GM12878 (cell line): ENCODE data around the gene CMTM3. TPM values are rescaled to one million over a fixed set of nuclear protein-coding genes. Genes with fewer than 3 reads are reported as not detected.

Source experiments
- ATAC-seq: fragments of 200-7000 bp; cut with Tn5 transposase; 3 replicates; pipeline ENCODE4 v1.9.1; 2020; ENCODE audit warnings: mild to moderate bottlenecking, moderate library complexity
- BruUV-seq: library from RNA; stranded (reverse); fragments of 400-500 nt; replicated peaks from 2 replicates; lab custom pipeline; 2021; lab: Mats Ljungman, UMichigan
- CTCF ChIA-PET: fragments of 300-600 bp; sonication (Branson Sonifier 250); formaldehyde crosslinking; extraction: SDS; loops from one replicate; lab custom pipeline; 2021; ENCODE audit warnings: inconsistent platforms; lab: Yijun Ruan, JAX
- POLR2A ChIA-PET: fragments of 350-600 bp; formaldehyde crosslinking; extraction: SDS; loops from one replicate; lab custom pipeline; 2021; ENCODE audit warnings: inconsistent platforms; lab: Charles Lee
- RAD21 ChIA-PET: fragments of 300-600 bp; sonication (Branson Sonifier 250); formaldehyde crosslinking; loops from one replicate; lab custom pipeline; 2023; ENCODE audit warnings: antibody characterized with exemption; ENCODE audit not compliant: unreplicated experiment; lab: Charles Lee
- SMC1A ChIA-PET: fragments of 300-600 bp; sonication (Branson Sonifier 250); formaldehyde crosslinking; loops from one replicate; lab custom pipeline; 2023; ENCODE audit not compliant: unreplicated experiment, uncharacterized antibody; lab: Charles Lee
- DNase-seq: peaks from one replicate; pipeline ENCODE4 v3.0.0-alpha.2; 2011; ENCODE audit warnings: low read depth, low spot score
- FAIRE-seq: peaks from 3 replicates; lab custom pipeline; 2011; peaks lifted over from hg19 to GRCh38; lab: Jason Lieb, UNC
- H2AFZ ChIP-seq: 2 replicates; pipeline ENCODE4 v1.6.0; 2011; ENCODE audit warnings: low read depth, low read length, control low read depth; ENCODE audit not compliant: control insufficient read depth
- H3K27ac ChIP-seq: 2 replicates; pipeline ENCODE4 v1.5.1; 2011; ENCODE audit warnings: control low read depth; ENCODE audit not compliant: control insufficient read depth, insufficient read depth
- H3K27me3 ChIP-seq, 2 experiments: replicated peaks in 1 of 2; 2 replicates each; pipeline versions ENCODE4 v1.6.0 to v1.6.1; 2011; ENCODE audit warnings: low read length in 1 of 2; ENCODE audit not compliant: control insufficient read depth in 2 of 2, insufficient read depth in 2 of 2
- H3K36me3 ChIP-seq, 2 experiments: 2 replicates each; pipeline ENCODE4 v1.5.1; 2011; ENCODE audit warnings: low read length in 1 of 2; ENCODE audit not compliant: control insufficient read depth in 2 of 2, insufficient read depth in 2 of 2
- H3K4me1 ChIP-seq: 2 replicates; pipeline ENCODE4 v1.6.1; 2011; ENCODE audit warnings: mild to moderate bottlenecking, low read length, moderate library complexity, mixed read lengths; ENCODE audit not compliant: control insufficient read depth, insufficient read depth
- H3K4me2 ChIP-seq: 2 replicates; pipeline ENCODE4 v1.6.0; 2011; ENCODE audit warnings: control low read depth; ENCODE audit not compliant: control insufficient read depth, insufficient read depth
- H3K4me3 ChIP-seq: fragments of 200-600 bp; sonication (generic); 2 replicates; pipeline ENCODE4 v1.5.1; 2016
- H3K79me2 ChIP-seq: 2 replicates; pipeline ENCODE4 v1.6.0; 2011; ENCODE audit warnings: low read length; ENCODE audit not compliant: control insufficient read depth, insufficient read depth
- H3K9ac ChIP-seq: 2 replicates; pipeline ENCODE4 v1.8.0; 2011; ENCODE audit warnings: low read length, control low read depth, mixed read lengths; ENCODE audit not compliant: control insufficient read depth, insufficient read depth
- H3K9me3 ChIP-seq: replicated peaks from 3 replicates; pipeline ENCODE4 v1.5.1; 2011; ENCODE audit warnings: mild to moderate bottlenecking, low read length; ENCODE audit not compliant: control insufficient read depth, insufficient read depth
- H4K20me1 ChIP-seq: 2 replicates; pipeline ENCODE4 v1.6.0; 2011; ENCODE audit not compliant: control insufficient read depth, insufficient read depth
- BCL11A ChIP-seq: IDR thresholded peaks from 2 replicates; pipeline ENCODE4 v1.6.1; 2011; ENCODE audit warnings: low read depth, low read length
- CBX5 ChIP-seq: sonication (generic); IDR thresholded peaks from 2 replicates; pipeline ENCODE4 v1.6.1; 2016; ENCODE audit warnings: low read depth, moderate library complexity, mild to moderate bottlenecking, inconsistent platforms
- CUX1 ChIP-seq: IDR thresholded peaks from 2 replicates; pipeline ENCODE4 v1.6.1; 2012; ENCODE audit warnings: improper control_type of control experiment, low read depth, low read length; ENCODE audit not compliant: insufficient replicate concordance
- EED ChIP-seq: sonication (generic); IDR thresholded peaks from 2 replicates; pipeline ENCODE4 v1.6.1; 2016; ENCODE audit warnings: antibody characterized with exemption, low read depth
- FOXK2 ChIP-seq: fragments of 450-650 bp; IDR thresholded peaks from 2 replicates; pipeline ENCODE4 v1.6.1; 2017; ENCODE audit warnings: mild to moderate bottlenecking, moderate library complexity
- MXI1 ChIP-seq: fragments of 150-350 bp; IDR thresholded peaks from 2 replicates; pipeline ENCODE4 v1.6.1; 2011; ENCODE audit warnings: low read depth, mild to moderate bottlenecking, inconsistent platforms, low read length, improper control_type of control experiment
- POLR2AphosphoS5 ChIP-seq: IDR thresholded peaks from 2 replicates; pipeline ENCODE4 v1.6.1; 2011; ENCODE audit warnings: mild to moderate bottlenecking, low read length, inconsistent platforms
- PRDM15 ChIP-seq: fragments of 450-650 bp; formaldehyde crosslinking; IDR thresholded peaks from 2 replicates; pipeline ENCODE4 v1.4.0; 2020; ENCODE audit warnings: mild to moderate bottlenecking, moderate library complexity
- SREBF2 ChIP-seq: IDR thresholded peaks from 2 replicates; pipeline ENCODE4 v1.6.1; 2012; ENCODE audit warnings: mild to moderate bottlenecking, low read length
- TCF12 ChIP-seq: IDR thresholded peaks from 2 replicates; pipeline ENCODE4 v1.6.1; 2011; ENCODE audit warnings: low read depth, mild to moderate bottlenecking, low read length
- TCF7 ChIP-seq: IDR thresholded peaks from 2 replicates; pipeline ENCODE4 v1.6.1; 2014; ENCODE audit warnings: antibody characterized with exemption, borderline replicate concordance
- YBX1 ChIP-seq: fragments of 450-650 bp; IDR thresholded peaks from 2 replicates; pipeline ENCODE4 v1.6.1; 2016; ENCODE audit warnings: antibody characterized with exemption
- ZNF217 ChIP-seq: fragments of 450-650 bp; IDR thresholded peaks from 2 replicates; pipeline ENCODE4 v1.6.1; 2017; ENCODE audit warnings: antibody characterized with exemption, mild to moderate bottlenecking
- WGBS: methylation state at CpG from one replicate; pipeline ENCODE4 v1.1.6; 2016; ENCODE audit warnings: low lambda C conversion rate; ENCODE audit not compliant: insufficient replicate concordance, insufficient coverage; ENCODE audit errors: missing lambda C conversion rate; 5-methylcytosine and 5-hydroxymethylcytosine counted together
- in situ Hi-C: fragments of 300-500 bp; cut with MboI; formaldehyde crosslinking; loops from 9 replicates; pipeline ENCODE4 v1.14.3; 2018; ENCODE audit warnings: mixed read lengths
- intact Hi-C: fragments of 100-400 bp; cut with micrococcal nuclease; formaldehyde crosslinking; loops from one replicate; pipeline ENCODE4 v1.14.2; 2022; ENCODE audit not compliant: unreplicated experiment
- polyA plus RNA-seq, 11 experiments: library from polyadenylated mRNA; depleted of rRNA in 4 of 11; unstranded in 6 of 11; stranded (reverse) in 5 of 11; fragments of >200 nt; fragmentation: Nextera tagmentation in 4 of 11; fragmentation: Illumina TruSeq in 1 of 11; extraction: Ambion mirVana in 4 of 11; extraction: Trizol in 1 of 11; gene quantifications; 1 replicate in 1 of 11; 2 replicates in 10 of 11; pipeline versions ENCODE4 v1.2.1 to v1.2.3, GENCODE V29; 2011 to 2016; ENCODE audit warnings: inconsistent platforms in 2 of 11, missing spikeins in 2 of 11, low read depth in 1 of 11
- total RNA-seq, 4 experiments: library from RNA; depleted of rRNA in 3 of 4; stranded (reverse); fragments of >200 nt in 3 of 4; fragmentation: Illumina TruSeq in 1 of 4; extraction: Trizol in 1 of 4; gene quantifications; 2 replicates each; pipeline versions ENCODE4 v1.2.1 to v1.2.3, GENCODE V29; 2013 to 2021

CMTM3 gene
- total and polyA plus RNA-seq, 10 of the 15 experiments (the other 5 are each of a cell fraction or from before 2014, with no cell fraction given): 5.4 to 47.4 (median 28.6) TPM

- Histone ChIP-seq H3K79me2 (no peaks in the 10 kb centered on the region), H3K4me1 (peaks cover 17% of the 10 kb centered on the region), H3K36me3 (peaks cover 0 to 14% of the 10 kb centered on the region in 2 experiments; a peak in 2 of 4 replicates), H3K4me2 (peak overlapping the region; percentile 81), H3K27me3 (no peaks in the 10 kb centered on the region), H2AFZ (no peak overlapping the region), H3K9ac (peak overlapping the region; percentile 53; the same call in 1 of the 2 replicates), H3K27ac (no peak overlapping the region), H3K9me3 (peaks cover 7% of the 10 kb centered on the region; the same call in 2 of the 3 replicates), H4K20me1 (no peaks in the 10 kb centered on the region), H3K4me3 (peak overlapping the region; percentile 72)
- intact Hi-C loops: loop anchor here (1.0 to 5.0 kb wide), 5 partner anchors 45 to 200 kb away; partner anchors contain the start of genes CKLF and TK2
- in situ Hi-C loops: no loop called here
- CTCF ChIA-PET: interaction anchor here (0.6 to 4.5 kb wide), 14 partner anchors 9 to 268 kb away, joined by 3 to 36 read pairs (median 5); partner anchors contain the start of gene NAE1
- ATAC-seq (peak; percentile 48), DNase-seq (no peak), FAIRE-seq (no peak)
- WGBS: under 1% methylated on average over 10 of the region's 10 CpGs
- SMC1A ChIA-PET: interaction anchor here (0.8 to 3.0 kb wide), 6 partner anchors 9 to 127 kb away, joined by 3 to 21 read pairs (median 4); no protein-coding TSS in a partner anchor
- RAD21 ChIA-PET: interaction anchor here (1.2 to 1.3 kb wide), 2 partner anchors 16 to 43 kb away, joined by 4 read pairs; no protein-coding TSS in a partner anchor
- POLR2A ChIA-PET: no interaction called here
- TSS peak; percentile 65 for BruUV-seq
- TF ChIP-seq TCF12 (peak; percentile 86), CBX5 (no peak), YBX1 (no peak), SREBF2 (no peak), MXI1 (no peak), POLR2AphosphoS5 (no peak), ZNF217 (no peak; the same call in 1 of the 2 replicates), TCF7 (no peak), PRDM15 (no peak), EED (0 out of 2 replicates have a peak, but pooled peaks have one; percentile 43), BCL11A (peak; percentile 66; the same call in 1 of the 2 replicates), FOXK2 (no peak), CUX1 (no peak)
These were observed 1.7 kb downstream of the CMTM3 start for GRCh38 chr16:66605979-66606751.
